Measurements from ENCODE around the gene PALS1. TPM values are rescaled to one million over a fixed set of nuclear protein-coding genes. Genes with fewer than 3 reads are reported as not detected.

The PALS1 gene
- total and polyA plus RNA-seq, 2 of the 8 experiments (the other 6 are each of a cell fraction or from before 2014, with no cell fraction given): 6.7 to 25.1 TPM

- Histone ChIP-seq H4K5ac (ENCODE audit: insufficient read length, low read depth, low read length) (no peak overlapping the region), H2BK5ac (ENCODE audit: low read depth, low read length) (no peak overlapping the region), H3K23ac (ENCODE audit: insufficient read length) (no peak overlapping the region), H3K9me3 (ENCODE audit: insufficient read depth in 2 of 2, low read depth in 1 of 2, low read length in 1 of 2) (no peaks in the 10 kb centered on the region), H3K79me1 (ENCODE audit: low read depth, low read length) (no peaks in the 10 kb centered on the region), H3K27me3 (replicated peaks in 1 of 4; ENCODE audit: control insufficient read depth in 3 of 4, extremely low read depth in 1 of 4, insufficient read depth in 3 of 4, low read length in 3 of 4) (no peaks in the 10 kb centered on the region), H3K79me2 (ENCODE audit: control insufficient read depth in 1 of 2, insufficient read depth in 2 of 2, low read length in 2 of 2) (peaks cover 0 to 63% of the 10 kb centered on the region in 2 experiments; a peak in 3 of 4 replicates), H3K23me2 (ENCODE audit: low read depth, low read length) (no peaks in the 10 kb centered on the region), H2BK20ac (ENCODE audit: low read length) (no peak overlapping the region), H3K4me3 (ENCODE audit: extremely low read depth in 1 of 4, insufficient read depth in 2 of 4, low read depth in 3 of 4, low read length in 4 of 4) (peak overlapping the region; percentile 11 to 56 (median 21); a peak in 6 of 8 replicates), H4K8ac (ENCODE audit: extremely low read depth, insufficient read depth, low read length) (no peak overlapping the region), H3K4me1 (replicated peaks in 1 of 4; ENCODE audit: control insufficient read depth in 3 of 4, insufficient read depth in 4 of 4, low read length in 3 of 4) (peaks cover 5 to 18% (median 8%) of the 10 kb centered on the region in 4 experiments; a peak in 6 of 7 replicates), H3K36me3 (ENCODE audit: control insufficient read depth in 2 of 4, insufficient read depth in 4 of 4, low read length in 3 of 4) (no peaks in the 10 kb centered on the region), H2AK5ac (ENCODE audit: low read depth, low read length) (no peak overlapping the region), H2AFZ (ENCODE audit: low read length) (no peak overlapping the region), H2BK12ac (ENCODE audit: low read depth, low read length) (no peak overlapping the region; the same call in 1 of the 2 replicates), H3K56ac (replicated peaks; ENCODE audit: insufficient read length, low read depth, low read length) (no peak overlapping the region), H4K91ac (replicated peaks; ENCODE audit: insufficient read length, low read length) (no peak overlapping the region), H2BK15ac (ENCODE audit: low read length) (no peak overlapping the region), H2BK120ac (replicated peaks; ENCODE audit: low read depth, low read length) (no peak overlapping the region), H3K14ac (ENCODE audit: insufficient read length) (no peak overlapping the region), H4K20me1 (replicated peaks in 1 of 2; ENCODE audit: control insufficient read depth in 1 of 2, insufficient read depth in 2 of 2, low read length in 2 of 2) (peaks cover 2 to 3% of the 10 kb centered on the region in 2 experiments), H3K27ac (ENCODE audit: low read depth, low read length) (peak overlapping the region; percentile 52), H3K18ac (ENCODE audit: extremely low read depth, low read length) (no peak overlapping the region), H3K4ac (replicated peaks; ENCODE audit: insufficient read length, low read depth, low read length) (no peak overlapping the region), H3K4me2 (ENCODE audit: insufficient read depth in 1 of 2, low read depth in 2 of 2, low read length in 2 of 2) (peak overlapping the region; percentile 54 to 68), H3K9ac (replicated peaks in 1 of 4; ENCODE audit: extremely low read depth in 1 of 4, low read depth in 3 of 4, low read length in 3 of 4) (no peak overlapping the region; a peak in 1 of 7 replicates)
- CTCF ChIA-PET (ENCODE audit: partially characterized antibody): no interaction called here
- POLR2A ChIA-PET (ENCODE audit: partially characterized antibody): interaction anchor here (1.0 to 1.6 kb wide), 2 partner anchors 16 to 18 kb away, joined by 3 to 4 read pairs; no protein-coding TSS in a partner anchor
- FAIRE-seq (no peak), DNase-seq (ENCODE audit: low read depth in 1 of 2, low spot score in 2 of 2) (no peak)
- 60 to 100% methylated on average over 1 to 4 of the region's 4 CpGs for WGBS, 2 experiments (ENCODE audit: extremely low coverage in 1 of 2, insufficient coverage in 1 of 2, insufficient read length in 1 of 2, insufficient replicate concordance in 2 of 2, low coverage in 1 of 2, low lambda C conversion rate in 2 of 2, missing lambda C conversion rate in 1 of 2)
- no peak for TF ChIP-seq TAF1 (IDR thresholded peaks at IDR 0.05; ENCODE audit: low read depth, low read length)
- no peak for TF ChIP-seq CEBPB (IDR thresholded peaks at IDR 0.05; ENCODE audit: low read depth, low read length)
- TF ChIP-seq TBP (IDR thresholded peaks at IDR 0.05; ENCODE audit: low read depth, low read length): no peak
- TF ChIP-seq POU5F1 (IDR thresholded peaks at IDR 0.05; ENCODE audit: low read depth, low read length): no peak
- no peak for TF ChIP-seq RNF2 (IDR thresholded peaks at IDR 0.05; ENCODE audit: borderline replicate concordance, low read depth, low read length, missing control alignments, poor library complexity, severe bottlenecking)
- TF ChIP-seq SIN3A (conservative IDR thresholded peaks at IDR 0.05 in 1 of 2, IDR thresholded peaks at IDR 0.05 in 1 of 2; ENCODE audit: low read depth in 1 of 2, low read length in 2 of 2): no peak
- TF ChIP-seq GTF2F1 (IDR thresholded peaks at IDR 0.05; ENCODE audit: borderline replicate concordance, low read depth, low read length): no peak
- no peak for TF ChIP-seq BCL11A (IDR thresholded peaks at IDR 0.05; ENCODE audit: low read depth in 2 of 2, low read length in 2 of 2)
- TF ChIP-seq SUZ12 (IDR thresholded peaks at IDR 0.05; ENCODE audit: low read length): no peak
- no peak for TF ChIP-seq JUN (IDR thresholded peaks at IDR 0.05; ENCODE audit: low read depth, low read length)
- no peak for TF ChIP-seq SP4 (IDR thresholded peaks at IDR 0.05; ENCODE audit: low read length)
- TF ChIP-seq CBX8 (IDR thresholded peaks at IDR 0.05; ENCODE audit: borderline replicate concordance, low read depth, low read length): no peak
- TF ChIP-seq TEAD4 (IDR thresholded peaks at IDR 0.05; ENCODE audit: low read depth, low read length): no peak
Observed at GRCh38 chr14:67267576-67268328, 26.5 kb downstream of the PALS1 start.
